Measurements from ENCODE around the gene HOXD10.

DNA sequence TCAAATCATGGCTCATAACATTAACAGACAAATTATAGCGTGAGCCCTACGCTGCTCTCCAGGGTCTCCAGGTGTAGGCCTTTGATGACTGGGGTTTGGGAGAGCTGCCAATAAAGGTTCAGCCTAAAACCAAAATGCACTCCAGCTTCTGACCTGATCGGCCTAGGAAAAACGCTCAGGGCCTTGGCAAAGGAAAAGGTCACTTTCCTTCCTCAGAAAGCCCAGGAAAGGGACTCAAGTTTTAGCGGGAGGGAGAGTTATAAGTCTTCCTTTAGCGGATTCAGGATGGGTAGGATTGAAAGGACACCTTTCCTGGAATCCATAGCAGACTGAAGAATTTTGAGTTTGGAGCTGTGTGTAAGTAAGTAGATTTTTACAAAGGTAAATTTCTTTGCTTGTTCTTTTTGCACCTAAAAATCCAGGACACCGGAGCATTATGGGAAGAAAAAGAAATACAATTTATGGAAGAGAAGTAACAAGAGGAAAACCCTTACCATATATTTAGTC lies 41.6 kb upstream of the HOXD10 start:
- TF ChIP-seq, protein P1, sequence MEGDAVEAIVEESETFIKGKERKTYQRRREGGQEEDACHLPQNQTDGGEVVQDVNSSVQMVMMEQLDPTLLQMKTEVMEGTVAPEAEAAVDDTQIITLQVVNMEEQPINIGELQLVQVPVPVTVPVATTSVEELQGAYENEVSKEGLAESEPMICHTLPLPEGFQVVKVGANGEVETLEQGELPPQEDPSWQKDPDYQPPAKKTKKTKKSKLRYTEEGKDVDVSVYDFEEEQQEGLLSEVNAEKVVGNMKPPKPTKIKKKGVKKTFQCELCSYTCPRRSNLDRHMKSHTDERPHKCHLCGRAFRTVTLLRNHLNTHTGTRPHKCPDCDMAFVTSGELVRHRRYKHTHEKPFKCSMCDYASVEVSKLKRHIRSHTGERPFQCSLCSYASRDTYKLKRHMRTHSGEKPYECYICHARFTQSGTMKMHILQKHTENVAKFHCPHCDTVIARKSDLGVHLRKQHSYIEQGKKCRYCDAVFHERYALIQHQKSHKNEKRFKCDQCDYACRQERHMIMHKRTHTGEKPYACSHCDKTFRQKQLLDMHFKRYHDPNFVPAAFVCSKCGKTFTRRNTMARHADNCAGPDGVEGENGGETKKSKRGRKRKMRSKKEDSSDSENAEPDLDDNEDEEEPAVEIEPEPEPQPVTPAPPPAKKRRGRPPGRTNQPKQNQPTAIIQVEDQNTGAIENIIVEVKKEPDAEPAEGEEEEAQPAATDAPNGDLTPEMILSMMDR (IDR thresholded peaks at IDR 0.05), result no peak
- TF ChIP-seq EZH2phosphoT487 (IDR thresholded peaks at IDR 0.05), result peak; percentile 59
- peak; percentile 26 for TF ChIP-seq EZH2 (IDR thresholded peaks at IDR 0.05)
